Peyer's patch (tissue), 4 donors: ENCODE data around the gene TRIM46.

Experiments
- CTCF ChIP-seq, 6 experiments: fragments of 450-650 bp in 4 of 6; fragments of 200-600 bp in 2 of 6; sonication (generic) in 1 of 6; IDR thresholded peaks; one replicate each; pipeline ENCODE4 v1.5.1; 2017 to 2019; ENCODE audit warnings: antibody characterized with exemption in 6 of 6, mild to moderate bottlenecking in 3 of 6, moderate library complexity in 1 of 6
- POLR2A ChIP-seq, 2 donors: fragments of 450-650 bp; IDR thresholded peaks; one replicate each; pipeline ENCODE4 v1.5.1; 2017; ENCODE audit warnings: antibody characterized with exemption in 2 of 2, mild to moderate bottlenecking in 2 of 2, moderate library complexity in 2 of 2

- TF ChIP-seq CTCF (IDR thresholded peaks at IDR 0.05) (no peak), POLR2A (IDR thresholded peaks at IDR 0.05) (no peak)
Observed at GRCh38 chr1:155145491-155145890, 28.2 kb upstream of the TRIM46 start.
